ENCODE measurements around the gene MYBL2. TPM values are rescaled to one million over a fixed set of nuclear protein-coding genes. Genes with fewer than 3 reads are reported as not detected.

MYBL2 gene
- total RNA-seq, 1 donor from 2014 or later: 0.44 TPM

GRCh38 chr20:43726811-43727338, 60.0 kb downstream of the MYBL2 start, which contains the start of gene GTSF1L:
TSS of gene GTSF1L (minus strand) at chr20:43727002. CDS start at chr20:43726694, 308 bp downstream.
- Histone ChIP-seq H3K4me3 (no peak within 1 kb of the TSS), H3K36me3 (no peaks in the 10 kb centered on the region), H3K27ac (replicated peaks) (no peak within 1 kb of the TSS), H3K4me1 (no peaks in the 10 kb centered on the region), H3K9me3 (replicated peaks) (peaks cover 4% of the 10 kb centered on the region), H3K27me3 (ENCODE audit: low read depth) (peaks cover 16% of the 10 kb centered on the region)
- DNase-seq: no peak
- TF ChIP-seq CTCF (IDR thresholded peaks at IDR 0.05; ENCODE audit: borderline replicate concordance): no peak
- intact Hi-C loops (cut with micrococcal nuclease): no loop called here

GRCh38 chr20:43727980-43728590, 61.2 kb downstream of the MYBL2 start:
- Histone ChIP-seq H3K4me3 (no peak overlapping the region), H3K36me3 (no peaks in the 10 kb centered on the region), H3K4me1 (no peaks in the 10 kb centered on the region), H3K27ac (replicated peaks) (no peak overlapping the region), H3K9me3 (replicated peaks) (peaks cover 4% of the 10 kb centered on the region), H3K27me3 (ENCODE audit: low read depth) (peaks cover 26% of the 10 kb centered on the region)
- no peak for TF ChIP-seq CTCF (IDR thresholded peaks at IDR 0.05; ENCODE audit: borderline replicate concordance)
- DNase-seq: no peak
- intact Hi-C loops (cut with micrococcal nuclease): no loop called here

- intact Hi-C loops (cut with micrococcal nuclease): no loop called here
- H3K4me3 ChIP-seq: no peak overlapping the region
Measured at GRCh38 chr20:43728686-43729255, 61.9 kb downstream of the MYBL2 start.

GRCh38 chr20:43731469-43731868, 64.6 kb downstream of the MYBL2 start:
- no peak for TF ChIP-seq CTCF (IDR thresholded peaks at IDR 0.05; ENCODE audit: borderline replicate concordance)
- H3K4me1 ChIP-seq: no peaks in the 10 kb centered on the region
- intact Hi-C loops (cut with micrococcal nuclease): no loop called here
- H3K27ac ChIP-seq (replicated peaks): no peak overlapping the region
- H3K27me3 ChIP-seq (ENCODE audit: low read depth): peaks cover 44% of the 10 kb centered on the region
- H3K4me3 ChIP-seq: no peak overlapping the region
- H3K9me3 ChIP-seq (replicated peaks): peaks cover 4% of the 10 kb centered on the region
- H3K36me3 ChIP-seq: no peaks in the 10 kb centered on the region
- no peak for DNase-seq

More at GRCh38 chr20:43728686-43729255, 61.9 kb downstream of the MYBL2 start:
- Histone ChIP-seq H3K36me3 (no peaks in the 10 kb centered on the region), H3K9me3 (replicated peaks) (peaks cover 4% of the 10 kb centered on the region), H3K27ac (replicated peaks) (no peak overlapping the region), H3K4me1 (no peaks in the 10 kb centered on the region), H3K27me3 (ENCODE audit: low read depth) (peaks cover 29% of the 10 kb centered on the region)
- DNase-seq: no peak
- no peak for TF ChIP-seq CTCF (IDR thresholded peaks at IDR 0.05; ENCODE audit: borderline replicate concordance)

GRCh38 chr20:43731927-43732326, 65.0 kb downstream of the MYBL2 start:
- no peak overlapping the region for H3K4me3 ChIP-seq
- H3K4me1 ChIP-seq: no peaks in the 10 kb centered on the region
- DNase-seq: no peak
- peaks cover 4% of the 10 kb centered on the region for H3K9me3 ChIP-seq (replicated peaks)
- H3K27me3 ChIP-seq (ENCODE audit: low read depth): peaks cover 48% of the 10 kb centered on the region
- intact Hi-C loops (cut with micrococcal nuclease): no loop called here
- H3K36me3 ChIP-seq: no peaks in the 10 kb centered on the region
- no peak for TF ChIP-seq CTCF (IDR thresholded peaks at IDR 0.05; ENCODE audit: borderline replicate concordance)
- no peak overlapping the region for H3K27ac ChIP-seq (replicated peaks)

Data from left ventricle myocardium inferior (tissue), 1 donor.